Fibroblast of gingiva (primary cell): ENCODE measurements around the gene ITGA6.

Experiments used
- DNase-seq: peaks from one replicate; pipeline ENCODE4 v3.0.0-alpha.2; 2011; ENCODE audit warnings: low read depth

The ITGA6 gene

DNA sequence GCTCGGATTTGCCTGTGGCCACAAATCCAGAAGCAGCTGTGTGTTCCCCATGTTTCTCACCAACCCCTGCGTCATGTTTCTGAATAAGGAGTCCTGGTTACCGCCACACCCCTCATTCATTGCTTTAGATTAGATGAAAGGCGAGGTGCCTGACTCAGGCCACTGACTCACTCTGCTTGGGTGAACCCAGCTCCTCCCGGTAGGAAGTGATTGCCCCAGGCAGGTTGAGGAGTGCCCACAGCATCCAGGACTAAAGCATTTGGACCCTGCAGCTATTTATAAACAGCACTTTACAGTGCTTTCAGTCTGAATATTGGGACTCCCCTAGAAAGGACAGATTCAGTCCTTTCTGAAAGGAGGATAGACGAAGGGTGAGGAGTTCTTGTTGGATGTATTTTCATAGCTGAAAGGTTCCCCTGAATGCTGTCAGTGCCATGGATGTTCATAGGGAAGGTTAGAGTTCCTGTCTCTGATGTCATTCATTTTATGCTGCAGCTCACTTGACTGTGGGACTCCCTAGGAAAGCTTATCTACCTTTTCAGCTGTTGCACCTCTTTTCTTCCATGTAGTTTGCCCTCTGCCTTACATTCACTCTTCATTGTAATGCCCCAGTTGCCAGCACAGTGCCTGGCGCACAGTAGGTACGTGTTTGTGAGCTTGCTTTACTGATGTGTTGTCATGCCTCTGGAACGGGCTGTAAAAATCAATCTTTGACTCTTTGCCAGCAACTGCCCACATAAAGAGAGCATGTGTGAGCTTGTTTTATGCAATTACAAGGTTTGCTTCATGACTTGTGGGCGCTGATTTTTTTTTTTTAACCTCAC lies 14.9 kb downstream of the ITGA6 start:
- DNase-seq, result peak; percentile 24

DNA sequence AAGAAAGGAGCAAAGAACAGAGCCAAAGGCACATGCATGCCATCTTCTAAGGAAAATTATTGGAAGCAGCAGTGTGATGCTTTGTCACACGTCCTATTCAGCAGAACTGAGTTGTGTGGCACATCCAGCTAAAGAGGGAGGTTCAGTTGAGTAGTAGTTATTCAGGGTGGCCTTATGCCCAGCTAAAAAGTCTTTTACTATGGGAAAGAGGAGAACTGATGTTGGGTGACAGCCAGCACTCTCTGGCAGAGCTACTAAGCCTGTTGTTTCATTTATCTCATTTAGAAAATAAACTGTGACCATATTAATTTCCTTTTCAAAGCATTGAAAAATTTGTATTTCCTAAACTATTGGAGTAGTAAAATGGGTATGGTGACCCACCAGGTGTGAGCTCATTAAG lies 18.5 kb downstream of the ITGA6 start:
- peak; percentile 35 for DNase-seq

DNA sequence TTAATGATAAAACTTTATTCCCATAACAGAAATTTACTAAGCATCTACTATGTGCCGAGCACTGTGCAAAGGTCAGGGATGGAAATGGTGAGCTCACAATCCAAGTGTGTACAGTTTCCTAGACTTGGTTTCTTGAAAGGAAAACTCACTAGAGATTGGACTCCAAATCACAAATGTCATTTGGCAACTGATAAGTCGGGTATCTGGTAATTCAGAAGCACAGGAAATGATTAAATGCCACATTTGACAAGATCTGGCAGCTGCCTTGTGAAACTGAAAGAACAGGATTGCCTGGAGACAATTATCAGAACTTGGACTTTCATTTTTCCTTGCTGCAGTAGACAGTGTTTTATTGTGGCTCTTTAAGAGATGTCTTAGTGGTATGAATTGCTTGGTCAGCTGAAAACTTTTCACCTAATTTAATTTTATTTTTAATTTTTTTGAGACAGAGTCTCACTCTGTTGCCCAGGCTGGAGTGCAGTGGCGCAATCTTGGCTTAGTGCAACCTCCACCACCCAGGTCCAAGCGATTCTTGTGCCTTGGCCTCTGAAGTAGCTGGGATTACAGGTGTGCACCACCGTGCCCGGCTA lies 19.2 kb downstream of the ITGA6 start:
- DNase-seq, result no peak

DNA sequence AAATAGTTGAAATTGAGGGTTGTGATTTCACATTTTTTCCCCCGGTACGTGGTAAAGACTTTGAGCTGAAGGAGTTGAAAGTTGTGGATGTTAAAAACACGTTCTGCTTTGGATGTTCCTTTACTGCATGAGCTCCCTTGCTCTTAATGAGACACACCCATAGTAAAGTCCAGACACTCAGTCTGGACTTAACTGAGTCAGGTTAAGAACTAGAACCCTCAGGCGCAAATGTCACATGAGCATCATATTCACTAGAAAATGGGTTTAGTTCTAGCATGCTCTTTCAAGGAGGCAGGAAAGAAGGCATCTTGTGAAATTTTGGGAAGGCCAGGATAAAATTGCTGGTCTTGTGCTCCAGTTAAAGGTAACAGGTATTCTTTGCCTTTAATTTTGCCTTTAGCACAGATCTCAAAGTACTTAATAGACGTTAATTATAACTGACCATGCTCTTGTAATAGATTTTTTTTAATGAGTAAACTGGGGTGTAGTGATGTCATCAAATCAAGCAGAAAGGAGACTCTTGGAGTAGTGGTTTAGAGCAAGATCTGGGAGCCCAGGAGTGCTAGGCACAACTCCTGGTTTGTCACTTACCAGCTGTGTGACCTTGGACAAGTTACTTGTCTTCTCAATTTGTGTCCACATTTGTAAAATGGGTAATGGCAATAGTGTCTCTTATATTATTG lies 20.6 kb downstream of the ITGA6 start:
- no peak for DNase-seq

DNA sequence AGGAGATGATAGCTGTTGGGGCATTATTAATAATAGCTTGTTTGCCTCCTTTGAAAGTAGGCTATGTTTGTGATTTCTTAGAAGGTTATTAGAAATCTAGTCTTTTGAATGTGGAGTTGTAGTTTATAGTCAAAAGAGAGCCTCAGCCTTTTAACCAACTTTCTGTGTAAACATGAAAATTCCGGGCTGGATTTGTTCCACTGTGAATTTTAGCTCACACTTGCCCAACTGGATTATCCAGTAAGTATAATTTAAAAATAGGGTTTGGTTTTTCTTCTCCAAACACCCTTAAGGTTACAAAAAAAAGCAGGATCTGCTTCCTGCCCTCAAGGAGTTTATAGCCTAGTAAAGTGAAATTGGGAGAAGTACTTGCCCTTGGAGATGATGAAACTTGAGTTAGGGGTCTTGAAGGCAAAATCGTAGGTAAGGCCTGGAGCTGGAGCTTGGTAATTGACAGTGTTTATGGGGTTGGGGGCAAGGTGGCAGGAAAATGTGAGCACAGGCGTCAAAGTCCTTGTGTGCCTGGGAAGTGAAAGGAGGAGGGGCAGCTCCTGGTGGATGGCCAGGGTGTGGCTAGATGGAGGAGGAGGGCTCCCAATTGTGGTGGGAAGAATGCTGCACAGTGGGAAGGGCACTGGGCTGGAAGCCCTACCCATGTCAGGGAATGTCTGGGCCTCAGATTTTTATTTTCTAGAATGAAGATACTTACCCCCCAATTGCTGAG lies 21.3 kb downstream of the ITGA6 start:
- DNase-seq, result no peak

DNA sequence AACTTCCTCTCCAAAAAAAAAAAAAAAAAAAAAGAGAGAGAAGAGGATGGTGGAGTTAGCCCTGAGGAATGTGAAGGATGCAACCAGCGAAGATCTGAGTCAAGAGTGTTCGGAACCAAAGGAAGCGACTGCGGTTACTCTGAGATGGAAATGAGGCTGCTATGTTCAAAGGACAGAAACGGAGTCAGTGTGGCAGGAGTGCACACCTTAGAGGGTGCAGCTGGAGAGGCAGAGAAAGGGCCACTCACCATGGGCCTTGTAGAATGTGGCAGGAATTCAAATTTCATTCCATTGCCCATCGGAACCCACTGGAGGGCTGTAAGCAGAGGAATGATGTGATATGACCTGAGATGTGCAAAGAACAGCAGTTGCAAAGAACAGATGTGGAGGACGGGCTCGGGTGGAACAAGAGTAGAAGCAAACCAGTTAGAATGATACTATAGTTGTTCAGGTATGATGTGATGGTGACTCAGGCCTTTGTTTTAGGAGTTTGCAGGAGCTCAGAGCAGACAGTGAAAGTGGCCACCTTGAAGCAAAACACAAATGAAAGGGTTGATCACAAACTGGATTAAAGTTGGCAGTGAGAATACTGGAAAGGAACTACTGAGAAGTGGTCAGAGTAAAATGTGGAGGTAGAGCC lies 22.6 kb downstream of the ITGA6 start:
- no peak for DNase-seq

DNA sequence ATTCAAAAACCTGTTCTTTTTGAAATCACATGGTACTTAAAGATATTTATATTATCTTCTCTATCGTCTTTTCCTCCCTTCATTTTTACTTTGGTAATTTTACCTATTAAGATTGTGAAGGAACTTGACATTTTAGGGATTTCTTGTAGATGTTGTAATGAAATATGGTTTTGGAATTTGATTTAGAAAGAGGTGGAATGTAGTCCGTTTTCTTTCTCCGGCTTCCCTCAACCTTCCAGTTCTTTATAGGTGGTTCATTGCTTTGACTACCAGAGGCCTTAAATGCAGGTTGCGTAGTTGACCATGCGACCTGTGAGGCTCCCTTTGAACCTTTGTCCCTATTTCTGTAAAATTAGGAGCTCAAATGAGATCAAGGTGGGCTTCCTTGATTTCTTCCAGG lies 24.5 kb downstream of the ITGA6 start:
- no peak for DNase-seq

DNA sequence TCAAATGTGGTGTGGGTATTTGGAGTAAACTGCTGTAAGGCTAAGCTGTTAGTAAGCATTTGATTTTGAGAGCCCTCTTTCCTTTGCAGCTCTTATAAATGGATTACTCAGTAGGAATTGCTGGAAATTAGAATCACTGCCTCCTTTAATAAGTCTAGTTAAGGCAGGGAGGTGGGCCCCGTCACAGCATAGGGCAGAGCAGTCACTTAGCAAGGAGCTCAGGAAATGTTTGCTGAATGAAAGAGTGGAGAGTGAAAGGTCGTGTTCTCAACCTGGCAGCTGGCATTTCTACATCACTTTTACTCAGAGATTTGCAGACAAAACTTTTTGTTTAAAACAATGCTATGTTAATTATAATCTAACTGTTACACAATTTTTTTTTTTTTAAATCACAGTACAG lies 25.5 kb downstream of the ITGA6 start:
- DNase-seq, result no peak

DNA sequence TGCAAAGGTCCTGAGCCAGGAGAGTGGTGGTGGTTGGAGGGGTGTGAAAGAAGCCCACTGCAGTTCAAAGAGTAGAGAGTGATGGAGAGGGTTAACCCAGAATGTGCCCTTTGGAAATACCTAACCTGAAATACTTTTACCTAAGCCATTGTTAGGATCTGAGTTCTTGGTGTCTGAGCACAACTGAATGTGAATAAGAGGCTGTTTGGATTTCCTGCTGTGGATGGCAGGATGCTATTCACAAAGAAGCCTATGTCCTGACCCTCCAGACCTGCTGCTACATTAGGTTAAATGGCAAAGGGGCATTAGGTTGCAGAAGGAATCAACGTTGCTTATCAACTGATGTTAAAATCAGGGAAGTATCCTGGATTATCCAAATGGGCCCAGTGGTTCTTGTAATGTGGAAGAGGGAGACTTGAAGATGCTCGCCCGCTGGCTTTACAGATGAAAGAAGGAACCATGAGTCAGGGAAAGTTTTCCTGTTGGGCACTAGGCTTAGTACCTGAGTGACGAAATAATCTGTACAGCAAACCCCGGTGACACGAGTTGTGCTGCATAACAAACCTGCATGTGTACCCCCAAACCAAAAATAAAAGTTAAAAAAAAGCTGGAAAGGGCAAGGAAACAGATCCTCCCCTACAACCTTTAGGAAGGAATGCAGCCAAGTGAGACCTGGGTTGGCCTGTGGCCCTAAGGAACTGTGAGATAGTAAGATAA lies 27.2 kb downstream of the ITGA6 start:
- no peak for DNase-seq

DNA sequence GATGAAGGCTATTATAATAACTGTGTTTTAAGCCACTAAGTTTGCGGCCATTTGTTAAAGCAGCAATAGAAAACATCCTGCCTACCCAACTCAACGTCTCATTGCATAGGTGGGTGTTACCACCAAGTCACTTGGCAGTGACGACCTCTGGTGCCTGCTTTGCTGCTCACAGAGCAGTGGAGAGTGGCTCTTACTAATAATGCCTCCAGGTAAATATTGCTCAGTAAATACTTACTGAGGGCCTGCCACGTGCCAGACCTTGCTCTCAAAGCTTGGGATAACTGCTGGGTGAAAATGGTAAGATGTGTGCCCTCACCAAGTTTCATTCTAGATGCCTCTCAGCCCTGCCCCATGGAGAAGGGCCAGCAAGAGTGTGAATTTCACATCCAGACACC lies 27.7 kb downstream of the ITGA6 start:
- no peak for DNase-seq

DNA sequence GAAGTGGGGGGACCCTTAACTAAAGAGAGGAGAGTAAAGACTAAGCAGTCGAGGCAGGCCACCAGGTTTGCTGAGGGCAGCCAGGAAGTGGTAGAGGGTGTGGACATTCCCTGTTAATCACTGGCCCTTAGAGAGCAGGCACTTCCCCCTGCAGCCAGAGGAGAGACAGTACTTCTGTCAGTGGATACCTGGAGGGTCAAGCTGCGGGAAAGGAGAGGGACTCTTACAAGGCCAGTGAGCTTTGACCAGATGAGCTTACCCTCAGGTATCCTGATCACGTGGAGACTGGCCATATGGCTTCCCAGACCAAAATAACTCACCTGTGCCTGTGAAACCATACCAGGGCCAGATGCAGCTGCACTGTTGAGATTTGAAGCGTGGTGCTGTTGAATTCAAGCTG lies 28.6 kb downstream of the ITGA6 start:
- DNase-seq, result no peak

DNA sequence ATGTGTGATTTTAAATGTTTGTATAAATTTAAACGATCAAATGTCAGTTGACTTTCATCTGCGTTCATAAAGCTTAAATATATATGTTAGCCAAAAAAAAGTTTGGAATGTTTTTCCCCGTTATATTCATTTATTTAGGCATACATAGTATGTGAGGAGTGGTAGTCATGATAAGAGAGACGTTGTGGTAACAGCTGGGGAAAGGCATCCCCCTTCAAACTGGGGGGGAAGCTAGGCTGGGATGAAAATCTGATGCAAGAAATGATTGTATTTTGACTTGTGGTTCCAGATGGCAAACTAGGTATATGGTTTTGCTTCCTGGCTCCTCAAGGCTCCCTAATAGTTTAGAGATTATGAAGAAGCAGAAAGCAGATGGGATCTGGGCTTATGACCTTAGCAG lies 30.1 kb downstream of the ITGA6 start:
- no peak for DNase-seq

DNA sequence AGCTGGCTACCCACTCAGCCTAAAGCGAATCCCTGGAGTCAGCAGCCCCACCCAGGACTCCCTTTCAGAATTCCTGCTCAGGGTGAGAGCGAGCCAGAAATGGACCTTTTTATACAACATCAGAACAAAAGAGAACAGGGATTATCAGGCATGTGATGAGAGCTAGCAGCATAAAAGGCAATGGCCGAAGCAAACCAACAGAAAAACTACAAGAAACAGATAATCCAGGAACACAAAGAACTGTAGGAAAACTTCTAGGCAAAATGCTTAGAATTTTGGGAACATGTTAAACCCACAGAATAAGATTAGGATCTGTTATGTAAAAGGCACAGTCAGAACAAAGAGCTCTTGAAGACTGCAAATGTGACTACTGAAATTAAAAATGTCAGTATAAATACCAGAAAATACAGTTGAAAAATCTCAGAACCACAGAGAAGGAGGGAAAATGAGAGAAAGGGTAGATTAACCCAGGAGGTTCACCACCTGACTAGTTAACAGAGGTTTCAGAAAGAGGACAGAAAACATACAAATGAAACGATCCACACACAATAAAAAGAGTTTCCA lies 31.3 kb downstream of the ITGA6 start:
- DNase-seq, result no peak

DNA sequence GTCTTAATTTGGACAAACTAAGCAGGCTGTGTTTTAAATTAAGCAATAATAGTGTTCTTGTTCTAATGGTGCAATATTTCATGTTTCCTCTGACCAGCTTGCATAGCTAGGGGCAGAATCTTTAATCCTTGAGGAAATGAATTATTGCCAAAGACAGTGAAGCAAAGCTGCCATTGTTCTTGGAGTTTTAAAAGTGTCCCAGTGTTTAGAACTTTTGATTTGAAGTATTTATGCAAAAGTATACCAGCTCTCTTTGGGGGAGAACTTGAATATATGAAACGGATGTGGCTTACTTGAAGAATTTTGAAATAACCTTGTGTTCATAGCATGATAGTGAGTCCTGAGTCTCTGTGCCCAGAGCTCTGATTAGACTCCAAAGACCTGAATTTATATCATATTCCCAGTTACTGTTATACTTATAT lies 33.4 kb downstream of the ITGA6 start:
- DNase-seq, result peak; percentile 57

DNA sequence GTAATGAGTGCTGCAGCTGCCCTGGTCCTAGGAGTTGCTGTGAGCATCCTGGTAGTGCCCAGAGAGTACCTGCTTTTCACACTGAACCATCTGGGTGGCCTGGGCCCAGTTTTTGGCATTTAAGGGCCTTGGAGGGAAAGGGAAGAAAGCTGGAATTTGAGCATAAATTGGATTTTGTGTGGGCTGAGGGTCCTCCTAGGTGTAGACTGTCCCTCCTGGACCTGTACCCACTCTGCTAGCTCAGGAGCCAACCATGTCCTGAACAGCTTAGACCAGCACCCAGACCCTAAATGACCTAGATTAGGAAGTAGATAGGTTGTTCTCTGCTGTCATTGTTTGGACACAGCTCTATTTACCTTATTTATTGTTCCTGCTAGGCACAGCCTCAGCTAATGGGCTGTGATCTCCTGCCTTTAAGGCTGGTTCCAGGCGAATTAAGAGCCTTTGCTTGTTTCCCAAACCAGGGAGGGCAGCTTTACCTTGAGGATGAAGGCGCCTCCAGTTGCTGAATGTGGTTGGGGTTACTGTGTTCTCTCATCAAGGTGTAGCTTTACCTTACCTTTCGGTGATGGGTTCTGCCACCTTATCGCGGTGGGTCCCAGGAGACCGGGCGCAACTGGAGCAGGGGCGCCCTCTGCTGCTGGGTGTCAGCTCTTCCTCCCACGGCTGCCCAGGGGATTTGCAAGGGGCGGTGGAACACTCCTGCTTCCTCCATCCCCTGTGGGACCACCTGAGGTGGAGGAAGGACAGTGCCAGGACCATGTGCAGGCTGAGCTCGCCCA lies 34.4 kb downstream of the ITGA6 start:
- peak; percentile 11 for DNase-seq

DNA sequence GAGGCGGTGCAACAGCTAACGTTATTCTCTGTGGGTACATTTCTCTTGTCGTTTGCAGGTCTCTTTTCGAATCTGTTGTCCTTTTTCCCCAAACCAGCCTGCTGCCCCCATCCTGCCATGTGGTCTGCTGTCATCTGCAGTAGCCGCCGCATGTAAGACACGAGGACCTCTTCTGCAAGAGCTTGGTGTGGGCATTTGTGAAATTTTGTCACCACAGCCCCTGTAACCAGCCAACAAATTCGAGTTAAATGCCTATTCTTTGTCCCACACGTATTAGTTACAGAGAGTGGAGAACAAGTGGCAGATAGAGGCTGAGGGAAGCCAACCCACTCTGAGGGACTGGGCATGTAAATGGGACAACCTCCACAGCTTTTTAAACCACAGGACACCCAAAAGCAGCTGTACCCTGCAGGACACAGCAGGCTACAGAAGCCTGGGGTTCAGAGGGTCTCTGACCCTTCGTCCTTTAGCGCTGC lies 35.0 kb downstream of the ITGA6 start:
- DNase-seq, result no peak

DNA sequence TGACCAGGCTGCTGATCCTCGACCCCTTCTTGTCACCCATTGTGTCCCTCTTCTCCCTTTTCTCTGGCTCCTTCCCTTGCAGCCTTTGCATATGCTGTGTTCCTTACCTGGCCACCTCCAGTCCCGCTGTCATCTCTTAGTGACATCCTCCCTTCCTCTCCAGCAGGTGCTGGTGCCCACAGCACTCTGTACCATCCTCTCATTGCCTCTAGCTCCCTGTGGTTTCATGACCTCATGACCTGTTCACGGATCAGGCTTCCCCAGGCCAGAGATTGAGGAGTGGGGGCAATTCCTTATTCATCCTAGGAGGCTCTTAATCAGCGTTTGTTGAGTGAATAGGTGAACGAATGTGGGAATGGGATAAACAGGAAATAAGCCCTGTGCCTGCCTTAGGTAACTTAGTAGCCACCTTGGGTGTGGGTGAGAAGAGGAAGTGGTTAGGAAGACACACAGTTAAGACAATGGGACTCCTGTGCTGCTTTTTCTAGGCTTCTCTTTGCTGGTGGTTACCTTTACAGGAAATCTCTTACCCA lies 35.5 kb downstream of the ITGA6 start:
- no peak for DNase-seq

DNA sequence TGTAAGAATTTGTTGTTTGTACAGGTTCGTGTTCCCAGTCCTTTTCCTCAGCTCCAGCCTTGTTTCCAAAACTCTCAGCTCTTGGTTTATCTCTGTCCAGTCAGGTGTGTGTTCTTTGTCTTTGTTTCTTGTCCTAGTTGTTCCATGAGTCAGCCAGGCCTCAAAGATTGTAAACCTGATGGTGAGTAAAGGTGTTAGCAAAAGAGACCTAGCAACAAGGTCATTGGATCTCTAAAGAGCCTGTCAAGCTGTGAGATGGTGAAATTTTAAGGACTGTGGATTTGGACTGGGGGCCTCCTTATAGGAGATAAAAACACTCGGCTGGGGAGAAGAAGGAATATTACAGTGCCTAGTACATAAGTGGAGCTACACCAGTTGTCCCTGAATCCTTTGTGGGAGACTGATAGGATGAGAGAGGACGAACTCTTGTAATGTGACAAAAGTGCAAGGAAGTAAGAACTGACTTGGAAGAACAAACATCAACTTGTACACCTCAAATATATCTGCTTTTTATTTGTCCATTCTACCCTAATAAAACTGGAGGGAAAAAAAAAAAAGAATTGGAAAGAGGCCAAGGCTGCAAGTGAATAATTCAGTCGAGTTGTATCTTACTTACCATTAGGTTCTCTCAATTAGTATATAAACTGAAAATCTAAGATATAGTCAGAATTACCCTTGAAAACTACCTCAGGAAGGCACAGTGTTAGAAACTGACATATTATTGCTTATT lies 37.2 kb downstream of the ITGA6 start:
- DNase-seq, result no peak
